HG03095 (cell line): ENCODE data around the gene ALG6.
"Not testable (repeated sequence)": the region's sequence is repeated elsewhere in the genome, so short reads cannot be mapped to it uniquely, and the experiment has no call there.

Experiments used
- ATAC-seq: cut with Tn5 transposase; IDR thresholded peaks from one replicate; pipeline ENCODE4 v1.9.1; 2021; ENCODE audit warnings: moderate library complexity; ENCODE audit not compliant: unreplicated experiment

ALG6 gene

DNA sequence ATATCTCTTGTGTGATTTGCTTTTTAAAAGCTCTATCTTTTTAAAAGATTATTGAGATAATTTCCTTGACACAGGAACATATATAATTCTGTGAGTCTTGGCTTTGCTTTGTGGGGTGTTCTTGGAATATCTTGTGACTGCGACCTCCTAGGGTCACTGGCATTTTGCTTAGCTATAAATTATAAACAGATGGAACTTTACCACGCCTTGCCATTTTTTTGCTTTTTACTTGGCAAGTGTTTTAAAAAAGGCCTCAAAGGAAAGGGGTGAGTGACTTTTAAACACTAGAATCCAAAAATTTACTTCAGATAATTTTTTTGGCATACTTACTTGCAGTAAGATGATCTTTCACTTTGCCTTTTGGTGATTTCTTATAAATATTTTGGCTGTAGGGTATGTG is 43.6 kb downstream of the ALG6 start:
- no peak for ATAC-seq

DNA sequence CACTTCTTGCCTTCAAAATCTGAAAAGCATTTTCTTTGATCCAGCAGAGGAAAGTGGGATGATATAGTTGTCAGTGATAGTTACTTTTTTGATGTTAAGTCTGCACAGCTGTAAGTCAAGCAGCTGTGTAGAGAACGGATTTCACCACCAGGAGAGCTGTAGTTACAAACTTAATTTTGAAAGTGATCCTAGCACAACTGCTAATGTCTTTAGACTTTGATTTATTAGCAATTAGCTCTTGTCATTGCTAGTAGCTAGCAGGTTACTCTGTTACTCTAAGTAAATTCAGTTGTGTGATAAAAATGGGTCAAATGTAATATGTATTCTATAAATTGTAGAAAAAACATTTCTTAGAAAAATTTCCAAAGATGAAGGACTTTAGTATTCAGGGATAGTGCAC is 46.0 kb downstream of the ALG6 start:
- ATAC-seq: no peak

DNA sequence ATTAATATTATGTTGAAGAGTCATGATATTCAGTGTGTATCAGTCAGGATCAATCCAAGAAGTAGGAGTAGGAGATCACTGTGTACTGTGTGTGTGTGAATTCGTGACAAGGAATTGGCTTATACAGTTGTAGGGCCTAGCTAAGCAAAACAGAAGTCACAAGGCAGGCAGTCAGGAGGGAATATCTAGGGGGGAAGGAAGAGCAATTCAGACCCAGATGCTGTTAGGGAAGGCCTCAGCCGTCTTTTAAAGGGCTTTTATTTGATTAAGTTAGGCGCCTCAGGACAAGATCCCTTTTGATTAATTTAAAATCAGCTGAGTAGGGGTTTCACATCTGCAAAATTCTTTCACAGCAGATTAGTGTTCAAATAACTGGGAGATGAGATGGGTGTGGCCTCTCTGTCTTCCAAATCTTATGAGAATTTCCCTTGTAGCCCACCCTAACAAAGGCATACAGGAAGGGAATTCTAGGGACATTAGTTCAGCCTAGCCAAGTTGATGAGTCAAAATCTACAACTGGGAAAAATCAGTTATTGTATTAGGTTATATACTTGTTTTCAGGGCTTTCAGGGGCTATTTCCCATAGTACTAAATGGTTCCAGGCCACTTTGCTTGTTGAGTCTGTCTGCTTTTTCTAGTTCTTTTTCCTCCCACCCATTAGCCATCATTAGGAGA is 47.4 kb downstream of the ALG6 start:
- no peak for ATAC-seq

- no peak for ATAC-seq
These were observed 50.7 kb downstream of the ALG6 start for GRCh38 chr1:63418101-63418500.

DNA sequence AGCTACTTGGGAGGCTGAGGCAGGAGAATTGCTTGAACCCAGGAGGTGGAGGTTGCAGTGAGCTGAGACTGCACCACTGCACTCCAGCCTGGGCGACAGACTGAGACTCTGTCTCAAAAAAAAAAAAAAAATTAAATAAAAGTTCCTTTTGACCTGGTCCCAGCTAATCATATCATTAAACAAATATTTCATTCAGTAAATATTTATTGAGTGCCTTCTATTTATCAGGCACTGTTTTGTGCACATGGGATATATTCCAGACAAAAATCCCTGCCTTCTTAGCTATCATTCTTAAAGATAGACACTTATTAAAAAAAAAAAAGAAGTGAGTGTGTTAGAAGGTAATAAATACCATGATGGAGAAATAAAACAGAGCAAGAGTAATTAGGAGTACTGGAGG is 53.3 kb downstream of the ALG6 start:
- ATAC-seq: not testable (repeated sequence)

DNA sequence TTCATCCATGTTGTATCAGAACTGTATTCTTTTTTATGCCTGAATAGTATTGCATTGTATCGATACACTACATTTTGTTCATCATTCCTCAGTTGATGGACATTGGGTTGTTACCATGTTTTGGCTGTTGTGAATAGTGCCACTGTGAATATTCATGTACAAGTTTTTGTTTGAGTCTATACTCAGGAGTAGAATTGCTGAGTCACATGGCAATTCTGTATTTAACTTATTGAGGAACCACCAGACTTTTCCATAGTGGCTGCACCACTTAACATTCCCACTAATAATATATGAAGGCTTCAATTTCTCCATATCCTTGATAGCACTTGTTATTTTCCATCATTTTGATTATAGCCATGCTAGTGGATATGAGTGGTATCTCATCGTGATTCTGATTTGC is 56.2 kb downstream of the ALG6 start:
- ATAC-seq: no peak

DNA sequence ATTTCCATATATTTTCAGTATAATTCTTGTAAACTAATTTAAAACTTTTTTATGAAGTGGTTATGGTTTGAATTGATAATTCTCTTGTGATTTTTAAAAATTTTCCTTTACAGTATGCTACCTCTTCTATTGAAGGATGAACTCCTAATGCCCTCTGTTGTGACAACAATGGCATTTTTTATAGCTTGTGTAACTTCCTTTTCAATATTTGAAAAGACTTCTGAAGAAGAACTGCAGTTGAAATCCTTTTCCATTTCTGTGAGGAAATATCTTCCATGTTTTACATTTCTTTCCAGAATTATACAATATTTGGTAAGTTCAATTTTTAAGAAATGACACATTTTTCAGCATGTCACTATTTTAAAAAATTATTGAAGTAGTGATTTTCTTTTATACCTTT is 61.4 kb downstream of the ALG6 start:
- ATAC-seq: no peak

DNA sequence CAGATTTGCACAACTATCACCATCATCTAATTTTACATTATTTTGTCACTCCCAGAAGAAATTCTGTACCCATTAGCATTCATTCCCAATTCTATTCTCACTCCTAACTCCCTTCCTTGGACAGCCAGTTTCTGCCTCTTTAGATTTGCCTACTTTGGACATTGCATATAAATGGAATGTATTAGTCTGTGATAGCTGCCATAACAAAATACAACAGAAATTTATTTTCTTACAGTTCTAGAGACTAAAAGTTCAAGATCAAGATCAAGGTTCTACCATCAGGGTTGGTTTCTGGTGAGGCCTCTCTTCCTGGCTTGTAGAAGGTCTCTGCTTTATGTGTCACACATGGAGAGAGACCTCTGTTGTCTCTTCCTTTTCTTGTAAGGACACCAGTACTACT is 61.9 kb downstream of the ALG6 start:
- ATAC-seq: no peak

DNA sequence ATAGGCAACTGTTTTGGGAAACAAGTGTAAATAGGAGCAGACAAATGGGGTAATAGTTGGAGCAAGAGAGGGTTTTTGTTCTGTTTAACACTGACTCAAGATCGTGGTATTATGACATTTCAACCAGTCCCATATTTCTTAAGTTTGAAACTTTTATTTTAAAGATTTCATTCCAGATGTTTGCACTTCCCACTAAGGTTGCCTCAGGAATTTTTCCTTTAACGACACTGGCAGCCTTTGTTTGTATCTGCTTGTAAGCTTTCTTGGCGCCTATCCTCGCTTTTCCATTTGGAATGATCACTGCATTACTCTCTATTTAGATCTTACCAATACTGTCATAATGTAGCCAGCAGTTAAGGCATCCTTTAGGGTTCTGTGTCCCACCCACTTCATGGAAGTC is 67.7 kb downstream of the ALG6 start:
- ATAC-seq: no peak

DNA sequence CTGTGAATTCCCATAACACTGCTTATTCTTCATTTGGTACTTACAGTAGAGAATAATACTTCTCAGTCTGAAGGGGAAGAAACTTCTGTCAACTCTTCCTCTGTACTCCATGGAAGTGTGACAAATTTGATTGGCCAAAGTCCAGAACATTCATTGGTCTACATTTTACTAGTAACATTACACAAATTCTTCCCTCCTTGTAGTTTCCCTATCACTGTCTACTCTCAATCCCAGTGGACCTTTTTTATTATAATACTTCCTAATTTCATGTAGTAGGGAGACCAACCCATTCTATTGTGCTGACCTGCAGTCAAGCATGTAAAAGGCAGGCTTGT is 74.7 kb downstream of the ALG6 start:
- no peak for ATAC-seq

DNA sequence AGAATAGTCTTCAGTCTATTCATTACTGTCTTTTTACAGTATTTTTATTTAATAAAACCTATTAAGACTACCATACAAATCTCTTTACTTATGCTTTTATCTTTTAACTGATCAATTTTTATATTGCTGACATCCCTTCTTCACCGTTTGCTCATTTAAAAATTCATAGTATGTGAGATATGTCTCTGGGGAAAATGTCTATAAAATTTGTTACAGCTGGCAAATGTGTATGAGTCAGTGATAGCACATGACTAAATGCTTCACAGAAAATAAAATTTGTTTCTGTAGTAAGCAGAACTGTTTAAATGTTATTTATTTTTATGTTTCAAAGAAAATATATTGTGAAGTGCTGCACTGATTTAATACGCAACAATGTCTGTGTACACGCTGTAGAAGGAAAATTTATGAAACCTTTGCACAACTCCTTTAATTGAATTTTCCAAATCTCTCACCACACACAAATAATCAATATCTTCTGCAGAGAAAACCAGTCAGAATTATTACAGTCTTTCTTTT is 81.4 kb downstream of the ALG6 start:
- ATAC-seq: no peak

GRCh38 chr1:63450416-63450815 is 83.0 kb downstream of the ALG6 start:
- ATAC-seq: no peak

DNA sequence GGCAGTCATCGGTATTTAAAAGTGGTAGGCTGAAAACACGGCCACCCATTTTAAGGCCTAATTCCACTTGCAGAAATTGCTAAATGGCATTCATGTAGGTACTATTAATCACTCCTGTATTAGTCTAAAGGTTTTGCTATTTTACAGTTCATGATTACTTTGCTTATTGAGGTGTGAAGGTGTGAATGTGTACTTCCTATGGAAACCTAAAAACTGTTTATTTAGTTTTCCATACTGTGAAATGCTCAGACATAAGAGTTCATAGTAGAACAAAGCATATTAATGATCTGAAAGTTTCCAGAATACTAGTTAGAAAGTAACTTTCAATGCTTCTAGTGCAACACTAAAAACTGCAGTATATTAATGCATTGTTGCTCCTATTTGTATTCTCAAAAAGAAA is 85.8 kb downstream of the ALG6 start:
- no peak for ATAC-seq

DNA sequence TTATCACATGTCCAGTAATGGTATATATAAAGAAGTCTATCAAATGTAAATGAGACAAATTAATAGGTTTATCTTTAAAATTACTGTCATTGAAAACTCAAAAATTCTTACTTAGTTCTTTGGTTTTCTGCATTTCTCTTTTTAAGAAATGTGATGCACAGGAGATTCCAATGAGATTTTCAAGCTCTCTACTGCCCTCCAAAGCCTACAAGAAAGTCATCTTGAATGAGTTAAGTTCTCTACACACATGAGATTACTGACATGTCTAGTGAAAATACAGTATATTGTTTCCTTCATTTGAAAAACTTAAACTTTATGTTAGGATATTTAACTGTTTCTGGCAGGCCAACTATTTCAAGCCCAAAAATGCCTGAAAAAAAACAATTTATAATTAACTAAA is 86.8 kb downstream of the ALG6 start:
- no peak for ATAC-seq

GRCh38 chr1:63458750-63459149 is 91.3 kb downstream of the ALG6 start:
- no peak for ATAC-seq

GRCh38 chr1:63461661-63462230 is 94.3 kb downstream of the ALG6 start:
- ATAC-seq: no peak

GRCh38 chr1:63463248-63463647 is 95.8 kb downstream of the ALG6 start:
- no peak for ATAC-seq

- no peak for ATAC-seq
These were observed 98.8 kb downstream of the ALG6 start for GRCh38 chr1:63466181-63466580.

DNA sequence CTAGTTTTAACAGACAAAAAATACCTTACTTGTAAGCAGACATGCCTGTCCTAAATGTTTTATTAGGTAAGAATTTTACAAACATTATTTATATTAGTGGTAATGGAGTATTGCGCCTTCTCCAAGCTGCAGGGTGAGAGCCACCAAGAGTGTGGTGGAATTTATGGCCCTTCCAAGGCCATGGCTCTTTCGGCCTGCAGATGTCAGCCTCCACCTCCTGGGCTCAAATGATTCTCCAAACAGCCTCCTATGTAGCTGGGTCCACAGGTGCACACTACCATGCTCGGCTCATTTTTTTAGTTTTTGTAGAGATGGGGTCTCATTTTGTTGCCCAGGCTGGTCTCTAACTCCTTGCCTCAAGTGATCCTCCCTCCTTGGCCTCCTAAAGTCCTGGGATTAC is 99.3 kb downstream of the ALG6 start:
- ATAC-seq: no peak

DNA sequence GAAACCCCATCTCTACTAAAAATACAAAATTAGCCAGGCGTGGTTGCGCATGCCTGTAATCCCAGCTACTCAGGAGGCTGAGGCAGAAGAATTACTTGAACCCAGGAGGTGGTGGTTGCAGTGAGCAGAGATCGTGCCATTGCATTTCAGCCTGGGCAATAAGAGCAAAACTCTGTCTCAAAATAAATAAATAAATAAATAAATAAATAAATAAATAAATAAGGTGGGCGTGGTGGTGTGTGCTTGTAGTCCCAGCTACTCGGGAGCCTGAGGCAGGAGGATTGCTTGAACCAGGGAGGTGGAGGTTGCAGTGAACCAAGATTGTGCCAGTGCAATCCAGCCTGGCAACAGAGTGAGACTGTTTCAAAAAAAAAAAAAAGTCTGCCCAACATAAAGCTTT is 101.3 kb downstream of the ALG6 start:
- ATAC-seq: not testable (repeated sequence)

- no peak for ATAC-seq
These were observed 108.3 kb downstream of the ALG6 start for GRCh38 chr1:63475761-63476160.

DNA sequence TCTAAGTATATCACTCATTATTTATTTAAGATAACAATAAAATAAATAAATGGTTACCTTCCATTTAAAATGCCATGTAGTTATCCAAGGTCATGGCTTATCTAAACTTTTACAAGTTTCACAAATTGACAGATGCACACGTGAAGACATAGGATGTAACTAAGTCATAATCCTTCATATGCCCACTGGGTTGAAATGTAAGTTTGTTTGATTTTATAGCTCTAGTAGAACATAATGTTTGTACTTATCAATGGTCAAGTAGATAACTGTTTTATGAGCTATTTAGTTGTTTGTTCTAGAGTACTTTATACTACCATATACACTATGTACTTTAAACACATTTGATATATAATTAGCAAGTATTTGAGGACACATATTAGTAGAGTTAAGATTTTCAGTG is 112.6 kb downstream of the ALG6 start:
- ATAC-seq: no peak

DNA sequence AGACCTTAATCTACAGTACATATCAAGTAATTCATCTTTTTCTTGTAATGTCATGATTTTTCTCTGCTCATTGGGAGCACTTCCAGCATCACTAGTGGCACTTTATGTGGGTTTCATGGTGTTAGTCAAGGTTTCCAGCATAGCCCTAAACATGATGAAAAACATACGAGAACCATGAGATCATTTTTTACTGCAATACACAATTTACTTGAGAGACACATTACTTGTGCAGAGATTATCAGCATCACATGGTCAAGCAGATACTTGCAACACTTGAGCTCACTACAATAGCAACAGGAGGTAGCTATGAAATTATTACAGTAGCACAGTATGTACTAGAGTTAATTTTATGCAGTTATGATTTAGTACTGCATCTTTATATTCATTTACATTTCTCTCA is 119.2 kb downstream of the ALG6 start:
- ATAC-seq: no peak
